Fibroblast of skin of right quadriceps (primary cell): Measurements from ENCODE around the gene SYNGR4.
A peak's percentile ranks its signal among the peaks of the same experiment; 100 is the strongest.
"Not testable (repeated sequence)": the region's sequence is repeated elsewhere in the genome, so short reads cannot be mapped to it uniquely, and the experiment has no call there.

Experiments
- DNase-seq: peaks from one replicate; pipeline ENCODE4 v3.0.0-alpha.2; 2013

The SYNGR4 gene, protein sequence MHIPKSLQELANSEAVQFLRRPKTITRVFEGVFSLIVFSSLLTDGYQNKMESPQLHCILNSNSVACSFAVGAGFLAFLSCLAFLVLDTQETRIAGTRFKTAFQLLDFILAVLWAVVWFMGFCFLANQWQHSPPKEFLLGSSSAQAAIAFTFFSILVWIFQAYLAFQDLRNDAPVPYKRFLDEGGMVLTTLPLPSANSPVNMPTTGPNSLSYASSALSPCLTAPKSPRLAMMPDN

DNA sequence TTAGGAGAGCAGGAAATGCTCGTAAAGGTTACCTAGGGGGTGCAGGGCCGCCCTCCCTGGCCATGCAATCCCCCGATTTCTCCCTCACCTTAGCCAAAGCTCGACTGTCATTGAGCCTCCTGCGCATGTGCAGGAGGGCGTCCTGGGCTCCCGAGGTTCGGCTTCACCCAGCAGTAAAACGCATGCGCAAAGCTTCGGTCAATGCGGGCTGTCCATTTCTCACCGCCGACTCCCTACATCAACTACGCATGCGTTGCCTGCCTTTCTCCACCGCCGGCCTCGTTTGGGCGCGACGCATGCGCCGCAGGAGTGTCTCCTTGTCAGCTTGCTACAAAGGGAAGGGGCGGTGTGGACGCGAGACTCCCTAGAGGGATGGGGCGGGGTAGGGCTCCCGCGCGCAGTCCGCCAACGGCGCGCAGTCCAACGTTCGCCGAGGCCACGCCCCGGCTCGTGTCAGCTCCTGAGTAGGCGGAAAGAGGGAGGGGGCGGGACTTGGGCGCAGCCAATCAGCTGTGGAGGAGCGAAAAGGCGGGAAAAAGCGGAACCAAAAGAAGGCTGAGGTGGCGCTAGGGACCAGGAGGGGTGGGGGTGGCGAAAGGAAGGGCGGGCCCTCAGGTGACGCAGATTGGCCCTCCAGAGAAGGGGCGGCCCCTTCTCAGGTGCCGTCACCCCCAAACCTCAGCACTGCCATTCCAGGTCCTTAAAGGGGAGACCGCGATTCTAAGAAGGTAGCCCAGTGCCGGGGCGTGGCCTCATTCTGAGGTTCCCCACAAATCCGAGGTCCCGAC lies at the start of gene SYNGR4, which contains the start of gene TMEM143:
TSS of gene SYNGR4 (plus strand) at position 558 of the 788 bp plus-strand sequence. CDS start 1,476 bp downstream, outside the sequence.
TSS of gene TMEM143 (minus strand) at position 131 of the 788 bp plus-strand sequence. CDS start at position 111, 20 bp downstream.
- DNase-seq, result peak; percentile 100

DNA sequence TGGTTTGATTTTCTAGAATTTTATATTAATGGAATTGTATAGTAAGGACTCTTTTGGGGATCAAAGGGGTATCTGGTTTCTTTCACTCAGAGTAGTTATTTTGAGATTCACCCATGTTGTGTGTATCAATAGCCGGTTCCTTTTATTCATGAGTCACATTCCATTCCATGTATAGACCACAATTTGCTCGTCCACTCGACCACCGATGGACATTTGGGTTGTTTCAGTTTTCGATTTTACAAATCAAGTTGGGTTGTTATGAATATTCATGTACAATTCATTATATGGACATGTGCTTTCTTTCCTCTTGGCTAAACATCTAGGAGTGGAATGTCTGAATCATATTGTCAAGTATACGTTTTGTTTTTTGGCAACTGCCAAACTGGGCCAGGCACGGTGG lies 48.5 kb upstream of the SYNGR4 start:
- DNase-seq, result no peak

DNA sequence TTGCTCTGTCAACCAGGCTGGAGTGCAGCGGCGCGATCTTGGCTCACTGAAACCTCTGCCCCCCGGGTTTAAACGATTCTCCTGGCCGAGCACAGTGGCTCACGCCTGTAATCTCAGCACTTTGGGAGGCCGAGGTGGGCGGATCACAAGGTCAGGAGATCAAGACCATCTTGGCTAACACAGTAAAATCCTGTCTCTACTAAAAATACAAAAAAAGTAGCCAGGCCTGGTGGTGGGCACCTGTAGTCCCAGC lies 46.5 kb upstream of the SYNGR4 start:
- not testable (repeated sequence) for DNase-seq

DNA sequence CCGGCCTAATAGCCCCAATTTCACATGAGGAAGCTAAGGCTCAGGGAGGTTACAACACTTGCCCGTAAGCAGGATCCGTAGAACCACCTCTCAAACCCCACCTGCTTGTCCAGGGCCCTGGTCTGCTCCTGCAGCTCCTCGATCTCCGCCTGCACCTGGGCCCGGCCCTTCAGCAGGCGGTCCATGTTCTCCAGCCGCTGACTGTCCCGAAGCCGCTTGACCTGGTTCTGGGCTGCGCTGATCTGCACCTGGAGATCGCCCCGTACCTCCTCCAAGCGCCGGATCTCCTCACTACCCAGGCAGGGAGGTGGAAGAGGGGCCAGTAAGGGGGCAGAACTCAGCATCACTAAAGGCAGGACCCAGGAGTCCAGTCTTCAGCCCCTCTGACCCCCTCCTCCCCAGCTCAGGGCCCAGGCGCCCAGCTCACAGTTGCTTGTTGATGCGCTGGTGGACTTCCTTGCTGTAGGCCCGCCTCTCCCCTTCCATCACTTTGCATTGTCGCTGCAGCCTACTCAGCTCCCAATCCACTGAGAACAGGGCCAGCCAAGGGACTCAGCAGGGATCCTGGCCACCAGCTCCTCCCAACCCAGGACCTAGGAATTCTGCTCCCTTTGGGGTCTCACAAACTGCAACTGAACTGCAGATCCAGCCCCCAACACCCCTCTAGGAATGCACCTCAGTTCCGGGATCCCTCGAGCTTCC lies 45.7 kb upstream of the SYNGR4 start:
- no peak for DNase-seq

DNA sequence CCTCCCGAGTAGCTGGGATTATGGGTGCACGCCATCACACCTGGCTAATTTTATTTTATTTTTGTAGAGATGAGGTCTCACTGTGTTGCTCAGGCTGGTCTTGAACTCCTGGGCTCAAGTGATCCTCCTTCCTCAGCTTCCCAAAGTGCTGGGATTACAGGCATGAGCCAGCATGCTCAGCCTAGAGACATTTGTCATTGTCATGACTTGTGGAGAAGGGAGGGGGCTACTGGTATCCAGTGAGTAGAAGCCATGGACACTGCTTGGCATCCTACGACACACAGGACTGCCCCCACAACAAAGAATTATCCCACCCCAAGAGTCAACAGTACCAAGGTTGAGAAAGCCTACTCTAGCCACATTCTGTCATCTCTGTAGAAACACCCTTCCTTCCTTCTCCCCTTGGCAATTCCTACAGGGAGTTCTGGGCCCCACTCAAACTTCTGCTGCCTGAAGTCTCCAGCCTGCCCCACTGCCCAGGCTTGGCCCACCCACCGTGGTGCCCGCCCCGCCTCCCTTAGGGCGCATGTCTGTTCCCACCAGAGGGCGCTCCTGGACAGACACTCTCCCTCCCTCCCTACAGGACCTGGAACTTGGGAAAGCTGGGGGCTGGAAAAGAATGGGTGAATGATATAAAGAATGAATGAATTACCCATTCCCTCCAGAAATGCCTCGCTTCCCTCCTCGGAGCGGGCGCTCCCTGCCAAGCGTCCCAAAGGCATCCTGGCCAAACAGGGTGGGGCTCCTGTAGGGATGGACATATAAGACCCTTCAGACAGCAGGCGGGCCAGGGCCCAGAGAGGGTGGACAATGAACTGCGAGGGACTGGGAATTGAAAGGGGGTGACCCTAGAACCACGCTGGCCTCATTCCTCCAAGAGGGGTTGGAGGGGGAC lies 44.3 kb upstream of the SYNGR4 start:
- DNase-seq, result peak; percentile 78

DNA sequence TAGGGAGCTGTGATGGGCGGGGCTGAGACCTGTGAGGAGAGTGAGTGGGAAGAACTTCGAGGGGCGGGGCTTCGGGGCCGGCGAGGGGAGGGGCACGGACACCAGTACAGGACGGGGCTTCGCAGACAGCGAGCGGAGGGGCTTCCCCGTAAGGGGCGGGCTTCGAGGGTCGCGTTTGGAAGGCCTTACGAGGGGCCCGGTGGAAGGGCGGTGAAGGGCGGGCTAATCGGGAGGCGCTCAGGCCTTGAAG lies 42.9 kb upstream of the SYNGR4 start:
- peak; percentile 92 for DNase-seq

DNA sequence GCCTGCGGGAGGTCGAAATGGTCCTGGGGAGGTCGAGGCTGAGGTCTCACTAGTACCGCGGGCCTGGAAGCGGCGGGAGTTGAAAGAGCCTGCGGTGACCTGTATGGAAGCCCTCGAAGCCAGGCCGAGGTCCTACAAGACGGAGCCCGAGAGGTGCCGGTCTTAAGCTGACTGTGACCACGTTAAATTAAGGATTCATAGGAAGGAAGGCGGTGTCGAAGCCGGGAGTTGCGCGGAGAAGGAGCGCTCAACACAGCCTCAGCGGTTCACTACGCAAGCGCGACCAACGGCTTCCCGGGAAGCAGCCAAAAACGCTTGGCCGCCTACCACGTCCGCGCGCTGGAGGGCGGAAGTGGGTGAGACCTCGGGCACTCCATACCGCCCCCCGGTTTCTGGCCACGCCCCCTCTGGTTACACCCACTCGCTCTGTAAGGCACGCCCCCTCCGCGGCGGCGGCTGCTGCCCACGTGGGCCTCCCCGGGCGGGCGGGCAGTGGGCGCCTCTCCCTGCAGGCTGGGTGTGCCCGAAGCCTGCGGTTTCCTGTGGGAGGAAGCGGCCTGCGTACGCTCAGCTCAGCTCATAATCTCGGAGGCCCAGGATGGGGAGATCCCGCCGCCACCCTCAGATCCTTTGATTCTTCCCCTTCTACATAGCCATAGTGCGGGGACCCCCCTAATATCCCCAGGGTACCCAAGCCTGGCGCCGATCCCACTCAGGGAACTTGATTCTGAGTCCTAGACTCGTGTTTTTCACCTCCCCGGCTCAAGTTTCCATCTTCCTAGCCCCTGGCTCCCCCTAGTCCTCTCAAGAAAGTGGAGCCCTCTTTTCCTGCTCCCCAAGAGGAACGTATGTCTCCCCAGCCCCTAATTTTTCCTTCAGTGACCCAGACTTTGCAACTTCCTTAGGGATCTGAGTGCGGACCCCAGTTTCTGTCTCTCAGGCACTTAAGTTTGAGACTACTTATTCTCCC lies 42.3 kb upstream of the SYNGR4 start:
- DNase-seq, result peak; percentile 99

DNA sequence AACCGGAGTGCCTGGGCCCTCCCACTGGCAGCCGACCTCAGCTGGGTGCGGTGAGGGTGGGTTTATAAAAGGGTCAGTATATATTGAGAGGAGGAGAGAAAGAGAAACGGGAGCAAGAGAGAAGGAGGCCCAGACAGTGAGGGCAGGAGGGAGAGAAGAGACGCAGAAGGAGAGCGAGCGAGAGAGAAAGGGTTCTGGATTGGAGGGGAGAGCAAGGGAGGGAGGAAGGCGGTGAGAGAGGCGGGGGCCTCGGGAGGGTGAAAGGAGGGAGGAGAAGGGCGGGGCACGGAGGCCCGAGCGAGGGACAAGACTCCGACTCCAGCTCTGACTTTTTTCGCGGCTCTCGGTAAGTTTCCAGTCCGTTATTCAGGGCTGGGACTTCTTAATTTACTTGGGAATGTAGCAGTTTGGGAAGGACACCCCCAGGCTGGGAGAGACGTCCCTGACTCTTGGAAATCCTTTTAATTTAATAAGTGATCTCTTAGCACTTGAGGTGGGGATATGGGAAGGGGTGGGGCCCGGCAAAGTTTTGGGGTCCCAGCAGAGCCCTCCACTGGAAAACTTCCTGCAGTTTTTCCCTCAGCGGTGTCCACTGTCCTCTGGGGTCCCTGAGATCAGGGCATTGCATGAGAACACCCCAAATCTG lies 38.8 kb upstream of the SYNGR4 start, which contains the start of gene EMP3:
TSS of gene EMP3 (plus strand) at position 288 of the 646 bp plus-strand sequence. CDS start 1,293 bp downstream, outside the sequence.
- DNase-seq, result peak; percentile 95

DNA sequence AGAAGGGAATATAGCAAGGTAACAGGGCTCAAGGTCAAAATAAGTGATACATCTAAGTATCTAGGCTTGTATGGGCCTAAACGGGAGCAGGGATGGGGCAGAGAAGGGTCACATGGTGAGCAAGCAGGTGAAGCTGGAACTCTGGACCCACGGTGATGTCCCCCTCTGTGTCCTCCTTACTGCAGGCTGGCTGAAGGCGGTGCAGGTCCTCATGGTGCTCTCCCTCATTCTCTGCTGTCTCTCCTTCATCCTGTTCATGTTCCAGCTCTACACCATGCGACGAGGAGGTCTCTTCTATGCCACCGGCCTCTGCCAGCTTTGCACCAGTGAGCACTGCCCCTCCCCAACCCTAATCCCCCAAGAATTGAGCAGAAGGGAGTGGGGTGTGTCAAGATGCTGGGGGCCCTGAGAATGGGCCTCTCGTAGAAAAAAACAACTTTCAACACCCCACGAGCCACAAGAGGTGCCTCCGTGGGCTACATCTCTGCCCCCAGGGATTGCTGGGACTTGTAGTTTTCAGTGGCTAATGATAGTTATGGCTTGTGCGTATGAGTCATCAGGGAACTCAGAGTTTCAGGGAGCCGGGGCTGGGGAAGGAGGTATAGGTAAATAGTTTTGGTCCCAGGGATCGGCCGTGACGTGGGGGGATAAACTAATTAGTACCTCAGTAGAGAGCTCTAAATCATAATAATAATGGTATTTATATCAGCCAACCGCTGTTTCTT lies 34.8 kb upstream of the SYNGR4 start:
- DNase-seq, result peak; percentile 62

DNA sequence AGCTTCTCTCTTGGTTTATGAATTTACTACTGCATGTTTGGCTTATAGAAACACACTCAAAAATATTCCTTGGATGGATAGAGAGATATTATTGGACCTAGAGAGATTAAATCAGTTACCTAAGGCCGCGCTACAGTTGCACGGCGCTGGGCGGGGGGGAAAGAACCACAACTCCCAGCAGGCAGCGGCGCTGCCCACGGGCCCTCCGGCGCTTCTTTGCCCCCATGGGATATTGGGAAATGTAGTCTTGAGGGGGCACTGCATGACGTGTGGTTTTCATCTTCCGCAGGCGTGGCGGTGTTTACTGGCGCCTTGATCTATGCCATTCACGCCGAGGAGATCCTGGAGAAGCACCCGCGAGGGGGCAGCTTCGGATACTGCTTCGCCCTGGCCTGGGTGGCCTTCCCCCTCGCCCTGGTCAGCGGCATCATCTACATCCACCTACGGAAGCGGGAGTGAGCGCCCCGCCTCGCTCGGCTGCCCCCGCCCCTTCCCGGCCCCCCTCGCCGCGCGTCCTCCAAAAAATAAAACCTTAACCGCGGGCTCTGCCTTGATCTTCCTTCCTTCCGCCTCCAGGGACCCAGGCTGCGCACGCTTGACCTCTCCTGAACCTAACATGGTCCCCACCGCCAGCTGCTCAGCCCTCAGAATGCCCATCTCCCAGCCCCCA lies 34.0 kb upstream of the SYNGR4 start:
- peak; percentile 54 for DNase-seq

DNA sequence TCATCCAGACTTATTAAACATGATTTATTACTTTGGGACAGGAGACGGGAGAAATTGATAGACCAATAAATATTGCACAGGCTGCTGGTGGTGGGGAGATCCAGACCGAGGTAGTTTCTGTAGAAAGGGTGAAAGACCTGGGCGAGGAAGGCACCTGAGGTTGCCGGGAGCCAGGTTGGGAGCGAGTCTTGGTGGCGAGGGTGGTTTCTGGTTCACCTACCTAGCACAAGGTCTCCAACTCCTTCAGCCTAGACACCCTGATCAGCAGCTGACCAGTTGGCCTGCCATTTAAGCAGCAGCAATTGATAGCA lies 31.9 kb upstream of the SYNGR4 start:
- DNase-seq, result no peak

DNA sequence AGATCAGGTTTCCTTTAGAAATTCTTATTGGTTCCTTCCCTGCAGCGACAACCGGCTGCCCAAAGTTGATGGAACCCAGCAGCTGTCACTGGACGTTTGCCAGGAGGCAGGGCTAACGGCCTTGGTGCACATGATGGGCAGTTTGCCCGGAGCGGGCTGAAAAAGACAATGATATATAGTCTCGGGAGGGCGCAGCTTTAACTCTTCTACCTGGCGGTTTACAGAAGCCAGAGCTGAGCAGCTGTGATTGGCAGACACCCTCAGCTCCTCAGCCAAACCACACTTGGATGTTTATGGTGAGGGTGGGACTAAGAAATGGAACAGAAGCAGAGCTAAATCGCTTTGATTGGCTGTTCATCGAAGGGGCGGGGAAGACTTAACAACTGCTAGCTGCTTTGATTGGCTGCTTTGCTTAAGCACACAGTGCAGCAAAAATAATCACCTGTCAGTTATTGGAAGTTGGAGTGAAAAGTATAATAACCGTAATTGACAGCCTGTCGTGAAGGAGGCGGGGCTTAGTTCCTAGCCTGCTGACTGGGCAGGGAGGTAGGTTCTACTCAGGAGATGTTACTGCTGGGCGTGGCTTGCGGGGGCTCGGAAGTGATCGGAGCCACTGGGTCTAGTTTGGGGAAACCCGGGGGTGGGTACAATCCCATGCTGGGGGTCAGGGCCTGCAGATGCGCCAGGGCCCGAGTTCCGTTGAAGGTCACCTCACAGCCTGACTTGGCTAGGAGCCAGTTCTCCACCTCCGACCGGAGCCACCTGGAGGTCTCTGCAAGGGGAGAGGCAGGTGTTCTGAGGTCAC lies 31.3 kb upstream of the SYNGR4 start:
- DNase-seq, result peak; percentile 96

DNA sequence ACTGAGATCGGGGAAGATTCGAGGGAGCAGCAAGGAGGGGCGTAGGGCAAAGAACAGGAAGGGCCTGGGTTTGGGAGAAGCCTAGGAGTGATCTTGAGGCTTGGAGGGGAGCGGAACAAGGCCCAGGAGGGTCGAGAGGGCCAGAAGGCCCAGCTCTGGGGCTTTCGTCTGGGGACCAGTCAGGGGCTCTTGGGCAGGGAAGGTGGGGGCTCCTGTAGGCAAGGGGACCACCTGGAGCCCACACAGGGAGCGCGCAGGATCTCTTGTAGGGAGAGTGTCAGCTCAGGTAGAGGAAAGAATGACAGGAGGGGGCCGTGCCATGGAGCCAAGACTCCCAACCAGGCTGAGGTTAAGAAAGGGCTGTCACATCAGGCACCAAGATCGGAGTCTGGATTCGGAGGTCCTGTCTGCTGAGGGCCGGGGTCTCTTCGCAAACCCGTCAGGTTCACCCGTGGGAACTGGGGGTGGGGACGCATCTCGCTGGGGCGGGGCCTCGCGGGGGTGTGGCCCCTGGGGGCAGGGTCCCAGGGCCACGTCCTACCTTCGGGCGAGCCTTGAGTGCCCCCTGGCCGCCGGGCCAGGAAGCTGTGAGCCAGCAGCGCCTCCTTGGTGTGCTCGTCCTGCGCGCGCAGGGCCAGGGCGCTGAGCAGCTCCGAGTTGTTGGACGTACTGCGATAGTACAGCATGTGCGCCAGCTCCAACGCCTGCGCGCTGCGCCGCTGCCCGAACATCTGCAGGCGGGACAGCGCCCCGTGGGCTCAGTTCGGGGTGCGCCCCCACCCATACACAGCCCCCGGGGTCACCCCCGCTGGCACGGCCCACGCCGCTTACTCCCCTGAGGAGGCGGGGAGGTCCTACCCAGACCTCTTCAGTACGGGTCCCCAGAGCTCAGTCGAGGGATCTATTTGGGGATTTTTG lies 30.4 kb upstream of the SYNGR4 start:
- peak; percentile 91 for DNase-seq

DNA sequence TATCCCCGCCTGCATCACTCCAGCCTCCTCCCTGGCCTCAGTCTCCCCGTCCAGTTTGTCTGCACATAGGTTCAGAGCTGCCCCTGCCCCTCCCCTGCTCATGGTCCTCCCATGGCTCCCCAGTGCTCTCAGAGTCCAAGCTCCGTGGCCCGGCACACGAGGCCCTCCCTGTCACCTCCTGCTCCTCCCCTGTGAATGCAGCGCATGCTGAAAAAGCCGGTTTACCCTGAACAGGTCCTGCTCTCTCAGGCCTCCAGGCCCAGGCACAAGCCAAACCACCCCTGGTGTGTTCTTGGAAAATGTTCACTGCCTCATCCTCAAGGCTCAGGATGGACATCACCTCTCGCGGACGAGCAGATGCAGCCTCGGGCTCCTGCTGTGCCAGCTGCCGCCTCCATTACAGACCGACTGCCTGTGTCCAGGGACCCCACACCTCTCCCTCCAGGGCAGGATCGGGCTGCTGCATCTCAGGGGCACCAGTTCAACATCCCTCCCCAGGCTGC lies 25.9 kb upstream of the SYNGR4 start:
- DNase-seq, result no peak

DNA sequence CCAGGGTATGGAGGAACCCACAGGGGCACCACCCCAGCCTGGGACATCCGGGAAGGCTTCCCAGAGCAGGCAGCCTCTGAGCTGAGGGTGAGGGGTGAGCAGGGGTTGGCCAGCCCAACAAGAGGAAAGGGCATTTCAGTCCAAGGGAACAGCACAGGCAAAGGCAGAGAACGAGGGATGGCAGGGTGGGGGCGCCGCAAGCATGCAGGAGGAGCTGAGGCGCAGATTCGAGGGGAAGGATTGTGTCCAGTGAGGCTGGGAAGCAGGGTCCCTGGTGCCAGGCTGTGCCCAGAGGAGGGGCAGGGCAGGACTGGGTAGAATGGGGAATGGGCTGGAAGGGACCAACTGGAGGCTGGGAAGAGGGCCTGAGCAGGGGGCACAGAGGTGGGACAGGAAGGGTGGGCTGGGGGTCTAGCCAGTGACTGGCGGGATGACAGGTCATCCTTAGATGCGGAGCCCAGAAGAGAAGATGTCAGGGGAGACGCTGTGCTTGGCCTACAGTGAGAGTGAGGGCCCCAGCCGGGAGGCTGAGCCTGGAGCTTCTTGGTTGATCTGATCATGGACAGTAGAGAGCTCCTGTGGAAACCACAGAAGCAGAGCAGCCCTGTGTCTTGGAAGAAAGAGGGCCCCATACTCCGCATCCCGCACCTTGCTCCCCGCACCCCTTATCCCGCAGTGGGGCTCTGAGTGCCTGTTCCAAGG lies 25.2 kb upstream of the SYNGR4 start:
- no peak for DNase-seq

DNA sequence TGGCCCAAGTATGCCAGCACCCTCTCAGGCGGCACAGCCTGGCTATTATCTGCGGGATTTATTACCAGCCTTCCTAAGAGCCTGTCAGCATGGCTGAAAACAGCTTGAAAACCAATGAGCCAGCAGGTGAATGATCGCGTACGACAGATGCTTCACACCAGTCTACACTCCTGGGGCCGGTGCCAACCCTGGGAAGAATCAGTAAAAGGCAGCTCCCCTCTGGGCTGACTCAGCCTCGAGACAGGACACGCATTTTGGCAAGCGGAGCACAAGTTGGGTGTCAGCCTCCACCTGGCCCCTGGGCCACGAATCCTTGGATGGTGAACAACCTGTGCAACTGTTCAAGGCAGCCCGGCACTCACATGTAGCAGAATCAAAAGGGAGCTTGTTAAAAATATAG lies 23.2 kb upstream of the SYNGR4 start:
- DNase-seq, result no peak
